Measurements from ENCODE around the gene MIEF2.

GRCh38 chr17:18226284-18226945, 34.0 kb upstream of the MIEF2 start:
- TF ChIP-seq POLR2A (IDR thresholded peaks at IDR 0.05; ENCODE audit: low read depth, low read length) (no peak), TAF1 (IDR thresholded peaks at IDR 0.05; ENCODE audit: low read depth, low read length) (no peak), POLR2AphosphoS5 (IDR thresholded peaks at IDR 0.05; ENCODE audit: low read depth, low read length) (no peak), SPI1 (IDR thresholded peaks at IDR 0.05; ENCODE audit: low read depth, low read length) (no peak), POU2F2 (IDR thresholded peaks at IDR 0.05; ENCODE audit: low read depth, low read length) (no peak), PAX5 (IDR thresholded peaks at IDR 0.05; ENCODE audit: insufficient read depth, low read length, severe bottlenecking) (no peak)
